Measurements from ENCODE around the gene ANKS3.

GRCh38 chr16:4694642-4695451, 39.2 kb downstream of the ANKS3 start:
- TF ChIP-seq CTCF (IDR thresholded peaks at IDR 0.05) (no peak), POLR2A (IDR thresholded peaks at IDR 0.05) (no peak), EP300 (IDR thresholded peaks at IDR 0.05) (no peak)
